Activated T-cell treated with anti-CD3 and anti-CD28 coated beads for 48 hours (primary cell): ENCODE data around the gene OSBPL3.

ENCODE experiments used
- DNase-seq: peaks from one replicate; pipeline ENCODE4 v3.0.0-alpha.2; 2020; ENCODE audit warnings: low read depth

The OSBPL3 gene

DNA sequence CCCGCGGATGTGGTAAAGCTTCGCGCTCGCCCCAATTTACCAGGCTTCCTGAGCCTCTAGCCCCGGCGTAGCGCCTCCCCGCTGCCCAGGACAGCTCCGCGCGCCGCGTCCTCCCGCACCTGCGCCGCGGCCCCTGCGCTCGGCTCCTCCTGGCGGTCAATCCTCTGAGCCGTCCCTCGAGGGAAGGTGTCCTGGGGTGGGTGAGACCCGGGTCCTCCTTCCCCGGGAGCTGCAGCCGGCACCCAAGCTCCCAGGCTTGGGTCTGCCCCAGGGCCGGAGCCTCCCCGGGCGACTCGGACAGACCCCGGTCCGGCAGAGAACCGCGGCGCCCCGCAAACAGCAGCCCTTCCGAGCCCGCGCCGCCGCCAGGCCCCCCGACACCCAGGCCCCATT, 512 bp downstream of the OSBPL3 start:
- DNase-seq: peak; percentile 75

DNA sequence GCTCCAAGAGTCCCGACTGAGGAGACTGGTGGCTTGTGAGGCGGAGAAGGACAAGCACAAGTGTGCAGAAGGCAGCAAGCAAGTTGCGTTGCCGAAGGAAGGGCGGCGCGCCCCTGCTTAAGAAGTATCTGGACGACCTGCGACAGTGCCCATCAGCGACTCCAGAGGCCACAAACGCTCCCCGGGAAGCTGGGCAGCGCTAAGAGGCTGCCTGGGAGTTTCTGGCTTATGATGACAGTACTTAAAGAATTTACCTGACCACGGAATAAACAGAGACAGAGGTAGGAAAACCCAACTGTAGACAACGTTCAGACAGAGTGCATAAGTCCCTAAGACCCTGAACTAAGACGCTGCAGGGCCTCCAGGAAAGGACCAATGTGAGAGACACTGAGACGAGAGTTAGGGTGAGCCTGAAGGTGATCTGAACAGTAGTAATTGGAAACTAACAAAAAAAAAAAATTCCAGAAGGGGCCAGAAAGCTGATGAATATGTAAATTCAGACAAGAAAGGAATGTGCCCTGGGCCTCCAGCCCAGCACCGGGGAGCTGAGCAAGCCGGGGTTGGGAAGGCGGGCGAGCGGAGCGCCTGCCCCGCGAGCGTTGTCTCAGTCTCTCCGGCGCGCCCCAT, 1.0 kb downstream of the OSBPL3 start:
- DNase-seq: no peak

DNA sequence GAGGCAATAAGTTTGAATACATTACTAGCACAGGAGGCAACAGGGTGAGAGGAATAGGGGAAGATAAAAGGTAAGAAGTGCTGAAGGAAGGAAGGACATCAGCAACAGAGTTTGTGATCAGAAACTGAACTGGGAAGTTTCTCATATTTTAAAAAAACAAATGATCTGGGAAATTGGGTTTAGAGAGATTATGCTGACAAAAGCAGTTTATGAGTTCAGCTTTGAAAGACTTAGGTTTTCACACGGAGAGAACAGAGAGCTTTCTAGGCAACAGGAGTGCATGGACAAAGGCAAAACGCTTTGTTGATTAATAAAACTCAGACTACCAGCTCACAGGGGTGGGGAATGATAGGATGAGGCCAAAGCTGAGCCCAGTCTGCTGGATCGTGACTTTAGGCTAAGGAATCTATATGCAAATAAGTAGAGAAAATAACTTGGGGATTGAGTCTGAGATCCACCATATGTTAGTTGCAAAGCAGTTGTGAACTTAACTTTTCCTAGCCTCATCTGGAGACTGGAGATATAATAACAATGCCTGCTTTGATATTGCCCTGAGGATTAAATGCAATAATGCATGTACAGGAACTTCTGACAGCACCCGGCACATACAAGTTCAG, 4.2 kb downstream of the OSBPL3 start:
- no peak for DNase-seq

DNA sequence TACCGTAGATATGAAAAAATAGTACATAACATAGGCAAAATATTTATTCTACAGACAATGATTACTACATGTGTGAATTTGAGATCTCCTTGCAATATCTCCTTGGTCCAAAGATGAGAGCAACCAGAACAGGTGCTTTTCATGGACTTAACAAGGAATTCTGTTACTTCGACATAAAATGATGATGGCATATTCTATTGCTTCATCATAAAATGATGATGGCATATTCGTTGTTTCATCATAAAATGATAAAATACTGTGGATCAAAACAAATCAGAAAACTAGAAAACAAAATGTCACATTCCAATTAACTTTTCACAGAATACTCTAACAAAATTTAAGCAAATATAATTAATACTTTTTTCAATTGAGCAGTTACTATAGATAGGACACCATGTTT, 4.8 kb downstream of the OSBPL3 start:
- no peak for DNase-seq

DNA sequence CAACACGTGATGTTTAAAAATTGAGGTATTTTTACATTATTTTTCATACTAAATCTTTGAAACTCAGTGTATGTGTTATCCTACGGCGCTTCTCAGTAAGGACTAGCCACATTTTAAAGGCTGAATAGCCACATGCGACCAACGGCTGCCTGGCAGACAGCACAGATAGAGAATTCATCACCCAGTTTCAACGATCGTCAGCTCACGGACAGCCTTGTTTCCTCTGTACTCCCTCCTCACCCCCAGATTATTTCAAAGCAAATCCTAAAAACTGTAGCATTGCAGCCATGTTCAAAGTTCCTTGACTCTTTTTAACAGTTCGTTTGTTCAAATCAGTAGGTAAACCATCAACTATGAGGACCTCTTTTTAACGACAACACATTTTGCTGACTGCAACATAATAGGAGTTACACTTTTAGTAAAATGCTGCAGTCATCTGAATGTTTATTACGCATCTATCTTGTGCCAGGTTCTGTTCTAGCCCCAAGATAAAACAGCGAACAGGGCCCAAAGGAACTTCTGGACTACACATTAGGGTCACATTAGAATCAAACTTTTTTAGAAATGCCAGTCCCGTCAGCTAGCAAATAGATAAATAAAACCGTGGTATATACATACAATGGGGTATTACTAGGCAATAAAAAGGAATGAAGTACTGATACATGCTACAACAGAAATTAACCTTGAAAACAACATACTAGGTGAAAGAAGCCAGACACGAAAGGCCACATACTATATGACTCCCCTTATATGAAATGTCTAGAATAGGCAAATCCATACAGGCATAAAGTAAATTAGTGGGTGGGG, 5.7 kb downstream of the OSBPL3 start:
- no peak for DNase-seq

DNA sequence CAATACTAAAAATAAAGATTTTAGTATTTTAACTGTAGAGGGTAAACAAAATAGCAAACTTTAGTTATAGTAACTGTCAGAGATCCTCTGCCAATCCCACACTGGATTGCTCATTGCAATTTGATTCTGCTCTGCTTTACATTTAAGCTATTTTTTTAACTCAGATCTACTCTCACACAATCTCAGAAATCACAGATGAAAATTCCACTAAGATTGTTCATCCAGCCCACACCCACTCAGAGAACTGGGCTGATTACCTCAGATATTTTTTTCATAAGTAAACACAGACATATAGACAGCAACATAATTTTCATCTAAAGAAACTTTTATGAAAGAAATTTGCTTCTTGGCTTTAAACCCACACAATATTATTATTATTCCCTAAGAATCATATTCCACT, 7.0 kb downstream of the OSBPL3 start:
- no peak for DNase-seq

DNA sequence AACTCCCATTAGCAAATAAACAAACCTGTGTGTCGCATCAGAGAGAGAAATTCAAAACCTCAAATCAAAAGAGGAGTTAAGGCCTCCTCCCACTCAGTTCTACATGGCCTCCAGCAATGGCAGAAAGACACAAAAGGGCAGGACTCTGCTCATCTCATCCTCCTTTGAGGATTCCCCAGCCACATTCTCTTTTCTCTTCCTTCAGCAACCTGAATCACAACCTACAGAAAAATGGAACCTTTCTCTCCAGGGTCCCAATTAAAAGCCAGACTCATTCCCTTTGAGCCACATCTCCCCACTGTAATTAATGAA, 7.9 kb downstream of the OSBPL3 start:
- DNase-seq: no peak

DNA sequence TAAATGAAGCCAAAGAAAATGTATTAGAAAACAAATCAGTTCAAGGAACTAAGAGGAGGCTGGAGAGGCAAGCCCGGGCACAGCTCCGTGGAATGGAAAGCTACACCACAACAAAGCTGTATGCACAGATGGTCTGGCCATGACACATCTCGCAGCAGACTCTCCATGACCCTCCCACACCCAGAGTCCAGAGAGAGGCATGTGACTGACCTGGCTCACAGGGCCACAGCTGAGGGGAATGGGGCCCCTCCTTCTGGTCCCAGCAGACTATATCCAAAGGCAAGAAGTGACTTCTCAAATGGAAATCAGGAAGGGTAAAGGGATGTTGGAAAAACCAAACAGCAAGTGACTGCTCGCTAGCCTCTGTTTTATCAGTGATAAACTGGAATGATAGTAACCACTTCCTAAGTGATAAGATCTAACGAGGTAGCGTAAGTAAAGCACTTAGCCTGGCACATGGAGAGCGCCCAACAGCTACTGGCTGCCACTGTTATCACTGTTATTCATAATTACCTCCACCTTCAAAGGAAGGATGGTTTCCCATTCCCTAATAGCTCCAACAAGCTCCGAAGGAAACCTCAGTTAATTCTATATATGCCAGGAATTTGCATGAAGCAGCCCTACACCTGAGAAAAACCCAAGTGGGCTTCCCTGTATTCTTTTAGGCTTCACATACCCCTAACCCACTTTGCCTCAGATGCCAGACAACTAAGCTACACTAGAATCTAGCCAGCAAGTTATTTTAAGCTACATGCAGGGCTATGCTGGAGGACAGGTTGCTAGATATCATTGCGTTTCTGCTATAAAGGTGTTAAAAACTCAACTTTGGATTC, 8.4 kb downstream of the OSBPL3 start:
- no peak for DNase-seq

DNA sequence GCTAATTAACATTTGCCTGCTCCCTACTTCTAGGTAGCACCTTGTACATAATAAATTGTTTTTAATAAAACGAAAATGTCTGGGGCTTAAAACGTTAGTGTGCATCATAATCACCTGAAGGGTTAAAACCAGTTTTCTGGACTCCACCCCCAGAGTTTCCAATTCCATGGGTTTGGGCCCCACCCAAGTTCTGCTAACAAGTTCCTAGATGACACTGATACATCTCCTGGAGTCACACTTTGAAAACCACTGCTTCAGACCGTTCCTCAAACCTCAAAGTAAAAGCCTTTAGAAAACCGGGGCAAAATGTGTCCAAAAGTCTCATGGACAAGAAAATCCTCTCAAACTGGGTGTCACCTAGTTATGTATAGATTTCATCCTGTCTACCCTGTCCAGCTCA, 9.3 kb downstream of the OSBPL3 start:
- DNase-seq: no peak

DNA sequence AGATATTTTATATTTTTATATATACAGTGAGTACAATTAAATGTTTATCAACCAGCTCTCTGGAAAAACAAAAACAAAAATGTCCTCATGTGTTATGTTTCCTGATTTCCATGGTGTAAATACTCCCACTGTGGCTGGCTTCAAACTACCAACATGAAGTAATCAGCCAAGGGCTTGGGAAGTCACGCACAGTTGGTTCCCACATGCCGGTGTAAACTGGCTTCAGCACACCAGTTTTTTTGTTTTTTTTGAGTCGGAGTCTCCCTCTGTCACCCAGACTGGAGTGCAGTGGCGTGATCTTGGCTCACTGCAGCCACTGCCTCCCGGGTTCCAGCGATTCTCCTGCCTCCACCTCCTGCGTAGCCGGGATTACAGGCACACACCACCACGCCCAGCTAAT, 11.8 kb downstream of the OSBPL3 start:
- DNase-seq: no peak

DNA sequence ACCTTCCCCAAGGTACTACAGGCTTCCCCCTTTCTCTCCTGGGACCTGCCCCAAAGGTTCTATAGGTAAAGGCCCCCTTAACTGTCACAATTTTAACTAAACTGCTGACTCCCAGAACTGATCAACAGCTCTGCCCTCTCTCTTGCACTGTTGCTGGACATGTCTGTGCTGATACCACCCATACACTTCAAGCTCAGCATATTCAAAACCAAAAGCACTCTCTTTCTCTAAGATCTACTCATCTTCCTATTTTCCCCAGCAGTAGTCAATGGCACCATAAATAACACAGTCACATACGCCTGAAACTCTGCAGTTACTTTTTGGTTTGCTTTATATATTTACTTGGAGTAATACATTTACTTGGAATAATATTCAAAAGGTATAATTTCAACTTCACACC, 12.3 kb downstream of the OSBPL3 start:
- no peak for DNase-seq

DNA sequence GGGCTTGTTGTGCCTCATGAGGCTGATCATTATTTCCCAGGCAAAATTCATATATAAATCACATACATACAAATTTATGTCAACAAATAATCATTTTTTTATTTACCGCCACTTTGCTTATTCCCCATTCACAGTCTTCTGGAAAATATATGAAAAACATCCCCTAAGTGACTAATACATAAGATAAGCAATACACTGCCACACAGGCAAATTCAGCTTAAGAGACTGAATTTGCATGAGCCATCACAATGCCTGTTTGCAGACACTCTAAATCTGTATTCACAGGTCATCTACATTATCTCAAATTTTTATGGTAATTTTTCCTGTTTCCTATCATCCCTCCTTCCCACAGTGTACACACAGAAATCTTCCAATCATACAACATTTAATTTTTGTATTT, 13.2 kb downstream of the OSBPL3 start:
- DNase-seq: no peak

DNA sequence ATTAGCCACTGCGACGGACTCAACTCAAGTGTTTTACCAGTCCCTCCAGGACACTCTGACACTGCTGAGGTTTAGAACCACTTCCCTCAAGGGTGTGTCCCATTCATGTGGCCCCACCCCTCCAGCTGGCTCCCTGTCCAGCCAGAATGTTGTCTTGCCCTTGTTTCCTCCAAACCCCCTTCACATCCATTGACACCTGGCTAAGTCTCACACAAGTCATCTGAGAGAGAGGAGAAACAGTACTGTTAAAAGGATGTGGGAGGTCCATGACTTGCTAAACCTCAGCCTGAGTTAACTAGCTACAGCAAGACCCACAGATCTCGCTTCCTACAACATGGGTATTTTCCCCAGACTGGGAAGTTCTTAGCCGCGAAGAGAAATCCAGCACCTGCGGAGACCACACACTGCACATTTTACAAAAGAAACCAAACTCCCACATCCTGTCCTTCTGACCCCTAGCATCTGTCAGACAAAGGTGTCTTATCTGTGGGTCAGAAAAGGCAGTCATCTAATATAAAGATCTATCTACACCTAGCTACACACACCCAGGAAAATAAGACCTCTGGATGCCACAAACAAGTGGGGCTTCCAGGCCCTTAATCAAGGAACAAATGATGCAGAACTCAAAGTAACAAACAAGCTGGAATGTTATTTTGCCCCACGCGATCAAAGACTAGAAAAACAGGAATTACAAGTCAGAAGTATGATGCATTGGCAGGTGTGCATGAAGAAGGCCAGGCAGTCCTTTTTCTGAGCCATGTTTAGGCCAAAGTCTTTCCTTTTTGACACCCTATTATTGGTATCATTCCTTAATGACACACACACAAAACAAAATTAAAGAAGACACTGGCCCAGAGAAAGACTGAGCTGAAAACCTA, 13.9 kb downstream of the OSBPL3 start:
- DNase-seq: peak; percentile 30

DNA sequence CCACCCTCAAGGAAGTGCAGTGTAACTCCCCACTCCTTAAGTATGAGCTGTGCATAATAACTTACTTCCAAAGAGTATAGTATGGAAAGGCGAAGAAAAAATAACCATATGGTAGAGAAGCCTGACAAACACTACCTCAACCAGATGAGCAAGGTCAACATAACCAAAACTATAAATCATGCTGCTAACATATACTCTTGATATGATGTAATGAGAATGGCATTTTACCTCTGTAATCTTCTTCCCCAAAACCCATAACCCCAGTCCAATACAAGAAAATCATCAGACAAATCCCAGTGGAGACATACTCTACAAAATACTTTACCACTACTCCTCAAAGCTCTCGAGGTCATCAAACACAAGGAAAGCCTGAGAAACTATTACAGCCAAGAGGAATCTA, 15.8 kb downstream of the OSBPL3 start:
- DNase-seq: no peak

DNA sequence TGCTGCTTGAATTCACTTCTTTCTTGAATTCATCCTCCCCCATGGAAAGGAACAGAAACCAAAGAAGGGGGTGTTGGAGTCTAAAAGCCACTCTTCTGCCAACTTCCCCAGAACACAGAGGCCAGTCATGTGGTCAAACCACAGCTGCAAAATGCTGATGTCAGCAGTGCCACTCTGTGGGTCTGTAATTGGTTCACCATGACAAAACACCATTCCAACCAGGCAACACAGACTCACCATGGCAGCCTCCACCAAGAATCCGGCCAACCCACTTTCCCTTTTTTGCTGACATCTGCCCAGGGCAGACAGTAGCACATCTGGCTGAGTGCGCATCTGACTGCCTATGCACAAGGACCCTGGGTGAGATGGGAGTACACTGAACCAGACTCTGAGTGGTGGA, 16.8 kb downstream of the OSBPL3 start:
- peak; percentile 41 for DNase-seq

DNA sequence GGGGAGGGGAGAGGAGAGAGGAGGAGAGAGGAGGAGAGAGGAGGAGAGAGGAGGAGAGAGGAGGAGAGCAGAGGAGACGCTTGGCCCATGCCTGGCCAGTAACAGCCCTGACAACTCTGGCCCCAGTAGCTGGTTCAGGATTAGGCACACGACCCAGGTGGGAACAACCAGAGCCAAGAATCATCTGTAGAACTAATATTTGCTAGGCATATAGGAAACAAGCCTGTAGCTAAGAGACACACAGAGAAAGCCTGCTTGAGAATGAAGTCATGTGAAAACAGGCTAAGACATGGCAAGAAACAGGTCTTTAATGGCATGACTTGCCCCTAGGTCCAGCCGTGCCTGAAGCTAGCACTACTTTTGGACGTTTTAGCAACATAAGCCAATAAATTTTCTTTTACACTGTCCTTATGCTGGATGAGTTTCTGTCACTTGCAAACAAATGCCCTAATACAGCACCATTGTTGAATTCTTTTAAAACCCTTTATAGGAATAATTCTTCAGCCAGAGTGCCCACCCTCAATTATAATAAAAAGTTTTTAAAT, 17.5 kb downstream of the OSBPL3 start:
- DNase-seq: no peak

DNA sequence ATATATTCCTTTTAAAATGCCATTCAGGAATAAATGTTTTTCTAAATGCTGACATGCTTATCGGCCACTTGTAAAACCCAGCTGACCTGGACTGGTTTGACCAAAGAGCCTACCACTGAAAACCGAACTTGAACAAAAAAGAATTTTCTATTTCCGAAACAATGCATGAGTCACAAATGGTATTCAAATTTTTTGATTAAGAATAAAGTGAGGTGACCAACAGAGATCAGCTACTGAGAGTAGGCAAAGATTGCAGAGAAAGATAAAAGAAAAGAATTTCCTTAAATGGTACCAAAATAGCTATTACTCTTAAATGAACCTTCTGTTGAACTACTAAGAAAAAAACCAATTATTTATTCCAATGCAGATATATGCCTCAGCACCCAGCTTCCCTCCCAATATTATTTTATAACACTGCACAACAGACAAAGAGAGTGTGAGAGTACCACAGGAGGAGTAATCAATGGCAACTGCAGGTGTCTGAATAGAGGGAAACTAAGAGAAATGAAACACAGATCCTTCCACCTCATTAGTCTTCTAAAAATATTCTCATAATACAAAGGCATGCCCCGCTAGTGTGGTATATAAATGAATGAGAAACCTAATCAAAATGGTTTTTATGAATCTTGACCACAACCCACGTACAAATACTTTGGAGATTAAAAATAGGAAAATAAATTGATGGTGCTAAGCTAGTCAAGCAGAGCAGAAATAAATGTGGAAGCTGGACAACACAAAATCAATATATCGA, 20.1 kb downstream of the OSBPL3 start:
- no peak for DNase-seq

DNA sequence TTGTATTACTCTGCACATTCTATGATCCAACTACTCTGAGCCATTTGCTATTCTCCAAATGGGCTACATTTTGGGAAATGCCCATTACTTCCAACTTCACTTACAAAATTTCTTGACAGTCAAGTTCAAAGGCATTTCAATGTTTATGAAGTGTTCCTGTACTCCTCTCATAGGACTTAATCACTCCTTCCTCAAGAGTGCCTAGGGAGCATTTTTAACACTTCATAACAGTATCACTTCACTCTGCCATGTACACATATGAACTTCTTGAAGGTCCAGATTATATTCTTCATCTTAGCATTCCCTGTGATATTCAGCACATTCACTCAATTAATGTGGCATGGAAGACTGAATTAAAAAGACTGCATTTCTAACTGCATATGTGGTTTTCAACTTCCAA, 21.6 kb downstream of the OSBPL3 start:
- no peak for DNase-seq

DNA sequence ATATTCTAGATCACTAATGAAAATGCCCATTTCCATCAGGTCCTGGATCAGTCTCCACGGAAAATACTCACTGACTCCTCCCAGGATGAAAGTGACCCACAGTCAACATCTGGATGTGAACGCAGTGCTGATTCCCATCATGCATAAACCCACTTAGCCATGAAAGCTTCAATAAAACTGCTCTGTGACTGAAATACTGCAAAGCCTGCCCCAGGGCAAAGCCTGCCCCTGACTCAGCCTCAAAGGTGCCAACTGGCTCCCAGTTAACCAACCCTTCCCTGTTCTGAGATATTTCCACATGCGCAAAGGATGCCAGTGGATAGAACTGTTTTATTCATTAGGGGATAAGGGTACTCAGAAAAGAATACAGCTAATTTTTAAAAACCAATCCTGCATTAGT, 24.0 kb downstream of the OSBPL3 start:
- no peak for DNase-seq

DNA sequence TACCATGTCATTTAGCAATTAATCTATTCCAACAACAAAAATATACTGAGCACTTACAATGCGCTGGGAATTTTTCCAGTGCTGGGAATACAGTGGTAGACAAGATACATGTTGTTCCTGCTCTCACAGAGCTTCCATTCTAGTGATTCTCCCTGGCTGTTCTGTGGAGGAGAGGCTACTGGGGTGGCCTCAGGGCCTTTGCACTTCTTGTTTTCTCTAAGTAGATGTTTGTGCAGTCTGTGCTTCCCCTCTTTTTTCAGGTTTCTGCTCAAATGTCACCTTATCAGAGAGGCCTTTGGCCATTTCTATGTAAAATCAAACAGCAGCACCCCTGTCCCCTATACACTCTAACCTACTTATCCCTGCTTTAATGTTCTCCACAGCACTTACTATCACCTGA, 24.7 kb downstream of the OSBPL3 start:
- no peak for DNase-seq

DNA sequence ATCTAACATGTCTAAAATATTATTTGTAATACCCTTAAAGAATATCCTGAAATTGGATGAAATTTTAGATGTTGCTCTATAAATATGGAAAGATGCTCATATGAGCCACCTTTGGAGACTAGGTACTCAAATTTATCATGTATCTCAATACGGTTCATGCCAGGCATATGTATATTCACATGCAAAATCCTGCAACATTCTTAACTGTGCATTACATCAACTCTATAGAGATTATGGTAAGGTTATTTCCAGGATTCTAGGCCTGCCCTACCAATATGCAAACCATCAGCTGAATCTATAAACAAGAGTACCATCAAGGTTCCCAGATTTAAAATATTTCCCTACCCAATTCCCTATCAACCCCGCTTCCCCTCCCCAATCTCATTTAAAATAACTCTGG, 27.5 kb downstream of the OSBPL3 start:
- no peak for DNase-seq
